ENCODE results near the gene ZNF253. TPM values are rescaled to one million over a fixed set of nuclear protein-coding genes. Genes with fewer than 3 reads are reported as not detected.

ZNF253 gene
- total and polyA plus RNA-seq, 2 of the 13 experiments (the other 11 are each of a cell fraction or from before 2014, with no cell fraction given), result 3.5 to 10.6 TPM

GRCh38 chr19:19865750-19866610, at the start of gene ZNF253 (continued):
- TF ChIP-seq ZNF407 (CRISPR knock-in tag; IDR thresholded peaks at IDR 0.05; ENCODE audit: not compliant biosample characterization) (no peak), ZNF205 (CRISPR knock-in tag; IDR thresholded peaks at IDR 0.05) (no peak), ZNF670 (CRISPR knock-in tag; IDR thresholded peaks at IDR 0.05; ENCODE audit: borderline replicate concordance) (peak; percentile 92), MBNL3 (CRISPR knock-in tag; conservative IDR thresholded peaks at IDR 0.05) (no peak), AFF4 (CRISPR knock-in tag; IDR thresholded peaks at IDR 0.05) (no peak), ZBTB3 (CRISPR knock-in tag; IDR thresholded peaks at IDR 0.05; ENCODE audit: borderline replicate concordance, low read depth) (no peak), ZFY (CRISPR knock-in tag; IDR thresholded peaks at IDR 0.05) (peak; percentile 87), MAF1 (CRISPR knock-in tag; IDR thresholded peaks at IDR 0.05; ENCODE audit: borderline replicate concordance) (no peak), MAFG (CRISPR knock-in tag; IDR thresholded peaks at IDR 0.05) (no peak), SOX6 (IDR thresholded peaks at IDR 0.05) (no peak), SOX6 (CRISPR knock-in tag; IDR thresholded peaks at IDR 0.05) (peak; percentile 39; the same call in 1 of the 2 replicates), RBFOX2 (IDR thresholded peaks at IDR 0.05; ENCODE audit: low read depth, low read length) (peak; percentile 57; the same call in 1 of the 2 replicates), FOXJ3 (CRISPR knock-in tag; IDR thresholded peaks at IDR 0.05; ENCODE audit: borderline replicate concordance) (peak; percentile 23; the same call in 1 of the 2 replicates), THAP11 (CRISPR knock-in tag; IDR thresholded peaks at IDR 0.05) (peak; percentile 53; the same call in 1 of the 2 replicates)
- TF ChIP-seq, protein P1, sequence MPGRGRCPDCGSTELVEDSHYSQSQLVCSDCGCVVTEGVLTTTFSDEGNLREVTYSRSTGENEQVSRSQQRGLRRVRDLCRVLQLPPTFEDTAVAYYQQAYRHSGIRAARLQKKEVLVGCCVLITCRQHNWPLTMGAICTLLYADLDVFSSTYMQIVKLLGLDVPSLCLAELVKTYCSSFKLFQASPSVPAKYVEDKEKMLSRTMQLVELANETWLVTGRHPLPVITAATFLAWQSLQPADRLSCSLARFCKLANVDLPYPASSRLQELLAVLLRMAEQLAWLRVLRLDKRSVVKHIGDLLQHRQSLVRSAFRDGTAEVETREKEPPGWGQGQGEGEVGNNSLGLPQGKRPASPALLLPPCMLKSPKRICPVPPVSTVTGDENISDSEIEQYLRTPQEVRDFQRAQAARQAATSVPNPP (CRISPR knock-in tag; IDR thresholded peaks at IDR 0.05), result no peak

All from HepG2 (cell line).